ENCODE measurements around the gene DGKH.

GRCh38 chr13:42255886-42256285 lies 207.4 kb downstream of the DGKH start:
- TF ChIP-seq CTCF (conservative IDR thresholded peaks at IDR 0.05 in 1 of 2, IDR thresholded peaks at IDR 0.05 in 1 of 2; ENCODE audit: extremely low read depth in 1 of 2, insufficient read depth in 1 of 2, low read depth in 1 of 2, low read length in 2 of 2) (no peak), EZH2 (IDR thresholded peaks at IDR 0.05; ENCODE audit: borderline replicate concordance, low read length) (no peak)
